Muscle of arm (tissue), 14 donors: ENCODE results near the gene DDTL. TPM values are rescaled to one million over a fixed set of nuclear protein-coding genes. Genes with fewer than 3 reads are reported as not detected.
A peak's percentile ranks its signal among the peaks of the same experiment; 100 is the strongest.
"Not testable (repeated sequence)": the region's sequence is repeated elsewhere in the genome, so short reads cannot be mapped to it uniquely, and the experiment has no call there.

Source experiments
- DNase-seq: peaks from one replicate; pipeline ENCODE4 v3.0.0-alpha.2; 2013
- long read RNA-seq, 11 donors: transcript quantifications; one replicate each; lab custom pipeline, GENCODE V29; 2026
- polyA plus RNA-seq, 12 donors: library from polyadenylated mRNA; unstranded; fragments of 120-200 nt; gene quantifications; one replicate each; pipeline ENCODE4 v1.2.1, GENCODE V29; 2013; ENCODE audit not compliant: insufficient read length in 12 of 12

The DDTL gene
- 1 to 10 TPM in 10 of 12 donors, not detected in 2; 2.2 to 5.6 (median 3.9) TPM for polyA plus RNA-seq
- long read RNA-seq, donor 1: 0 reads
- long read RNA-seq, donor 2, partial matches to known transcripts: 8 of 8 reads
- long read RNA-seq, donor 2, other reads (novel, unspliced or antisense): 0 of 8 reads
- long read RNA-seq, donor 3, partial matches to known transcripts: 16 of 104 reads
- long read RNA-seq, donor 3, other reads (novel, unspliced or antisense): 88 of 104 reads
- long read RNA-seq, donor 4, partial matches to known transcripts: 15 of 70 reads
- long read RNA-seq, donor 4, other reads (novel, unspliced or antisense): 55 of 70 reads
- long read RNA-seq, donor 5, partial matches to known transcripts: 41 of 369 reads
- long read RNA-seq, donor 5, other reads (novel, unspliced or antisense): 328 of 369 reads
- long read RNA-seq, donor 6: 0 reads
- long read RNA-seq, donor 7: 0 reads
- long read RNA-seq, donor 8, partial matches to known transcripts: 19 of 244 reads
- long read RNA-seq, donor 8, other reads (novel, unspliced or antisense): 225 of 244 reads
- long read RNA-seq, donor 9: 0 reads
- long read RNA-seq, donor 10: 0 reads
- long read RNA-seq, donor 11, partial matches to known transcripts: 55 of 207 reads
- long read RNA-seq, donor 11, other reads (novel, unspliced or antisense): 152 of 207 reads

GRCh38 chr22:23966568-23966967, at the start of gene DDTL:
DDTL (plus strand) TSS chr22:23966888; CDS start chr22:23966915, 27 bp downstream.
- DNase-seq: not testable (repeated sequence)

- DNase-seq: not testable (repeated sequence)
Observed at GRCh38 chr22:23920267-23920611, 46.4 kb upstream of the DDTL start.

- not testable (repeated sequence) for DNase-seq
Observed at GRCh38 chr22:23921586-23922201, 45.0 kb upstream of the DDTL start.

DNA sequence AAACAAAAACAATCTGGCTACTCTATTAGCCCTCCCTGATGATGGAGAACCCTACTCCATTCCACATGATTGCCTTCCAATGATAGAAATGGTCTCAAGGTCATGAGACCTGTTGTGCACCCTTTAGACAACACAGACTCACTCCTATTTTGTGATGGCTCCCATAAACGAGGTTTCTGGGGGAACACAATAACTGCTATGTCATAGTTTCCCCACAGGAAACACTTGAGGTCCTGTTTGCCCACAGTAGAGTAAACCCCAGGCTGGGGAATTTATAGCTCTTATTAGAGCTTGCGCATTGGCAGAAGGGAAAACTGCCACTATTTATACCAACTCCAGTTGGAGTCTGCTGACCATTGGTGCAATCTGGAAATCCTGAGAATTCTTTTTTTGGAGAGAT, 43.8 kb upstream of the DDTL start:
- no peak for DNase-seq

- no peak for DNase-seq
Observed at GRCh38 chr22:23925020-23925606, 41.6 kb upstream of the DDTL start.

- no peak for DNase-seq
Observed at GRCh38 chr22:23926561-23926960, 40.1 kb upstream of the DDTL start.

DNA sequence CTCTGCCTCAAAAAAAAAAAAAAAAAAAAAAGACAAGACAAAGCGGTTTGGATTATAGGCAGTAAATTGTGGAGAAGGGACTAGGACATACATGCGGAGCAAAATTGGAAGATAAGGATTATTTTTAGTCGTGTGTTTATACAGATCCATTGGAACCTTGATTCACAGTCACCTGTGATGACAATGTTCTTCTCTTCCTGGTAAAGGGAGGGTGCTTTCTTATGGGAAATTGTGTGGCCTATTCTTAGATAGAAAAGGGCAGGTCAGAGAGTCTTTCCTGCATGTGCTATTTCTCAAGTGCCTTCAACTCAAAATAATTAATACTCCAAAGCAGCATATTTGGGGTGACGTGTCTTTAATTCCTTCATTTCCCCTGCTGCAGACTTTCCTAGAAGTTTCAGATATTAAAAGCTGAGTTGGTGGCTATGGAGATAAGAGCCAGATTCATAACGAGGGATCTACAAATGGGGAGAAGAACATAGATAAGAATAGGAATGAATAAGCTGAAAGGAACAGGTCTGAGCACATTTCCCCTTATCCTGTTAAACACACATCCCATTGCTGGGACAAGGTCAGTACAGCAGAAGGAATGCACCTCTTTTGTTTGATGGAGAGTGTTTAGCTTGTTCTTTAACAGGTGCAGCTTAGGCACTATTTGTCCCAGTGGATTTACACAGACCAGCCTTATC, 28.2 kb upstream of the DDTL start:
- no peak for DNase-seq

- DNase-seq: no peak
Observed at GRCh38 chr22:23939017-23939357, 27.7 kb upstream of the DDTL start.

- not testable (repeated sequence) for DNase-seq
Observed at GRCh38 chr22:23940166-23940565, 26.5 kb upstream of the DDTL start.

DNA sequence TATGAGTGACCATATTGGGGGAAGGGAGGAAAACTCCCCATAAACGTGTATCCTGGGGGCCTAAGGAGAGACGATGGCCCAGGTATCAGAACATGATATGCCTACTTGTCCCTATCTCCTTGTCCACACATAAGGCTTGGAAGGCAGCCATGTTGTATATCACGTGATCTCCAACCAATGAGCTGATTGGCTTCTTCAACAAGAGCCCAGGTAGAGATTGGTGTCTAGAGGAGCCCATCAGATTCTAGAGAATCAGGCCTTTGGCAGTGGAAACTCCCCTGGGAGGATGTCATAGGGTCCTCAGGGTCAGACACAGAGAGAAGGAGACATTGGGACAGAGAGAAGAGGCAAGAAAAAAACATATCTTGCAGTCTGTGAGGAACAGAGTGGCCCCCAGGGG, 19.3 kb upstream of the DDTL start:
- not testable (repeated sequence) for DNase-seq

GRCh38 chr22:23949764-23950163, 16.9 kb upstream of the DDTL start:
- DNase-seq: not testable (repeated sequence)

- not testable (repeated sequence) for DNase-seq
Observed at GRCh38 chr22:23951383-23951782, 15.3 kb upstream of the DDTL start.

DNA sequence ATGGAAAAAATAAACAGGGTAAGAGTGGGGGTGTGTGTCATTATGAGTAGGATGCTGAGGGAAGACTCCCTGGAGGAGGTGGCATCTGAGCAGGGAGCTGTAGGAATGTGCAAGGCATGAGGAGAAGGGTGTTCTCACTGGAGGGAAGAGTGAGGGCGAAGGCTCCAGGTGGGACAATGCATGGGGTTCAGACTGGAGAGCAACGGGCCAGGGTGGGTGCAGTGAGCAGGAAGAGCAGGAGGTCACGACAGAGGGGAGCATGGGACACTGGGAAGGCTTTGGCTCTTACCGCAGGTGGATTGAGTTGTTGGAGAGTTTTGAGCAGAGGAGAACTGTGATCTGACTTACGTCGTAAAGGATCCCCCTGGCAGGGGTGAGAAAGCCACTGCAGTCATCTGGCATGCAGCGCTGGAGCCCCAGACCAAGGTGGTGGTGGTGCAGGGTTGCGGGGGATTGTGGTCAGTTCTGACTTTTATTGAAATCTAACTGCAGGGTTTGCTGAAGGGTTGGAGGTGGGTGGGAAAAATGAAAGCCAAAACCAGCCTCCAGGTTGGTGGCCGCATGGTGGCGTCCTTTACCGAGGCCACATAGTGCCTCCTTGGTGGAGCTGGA, 13.8 kb upstream of the DDTL start:
- DNase-seq: not testable (repeated sequence)

DNA sequence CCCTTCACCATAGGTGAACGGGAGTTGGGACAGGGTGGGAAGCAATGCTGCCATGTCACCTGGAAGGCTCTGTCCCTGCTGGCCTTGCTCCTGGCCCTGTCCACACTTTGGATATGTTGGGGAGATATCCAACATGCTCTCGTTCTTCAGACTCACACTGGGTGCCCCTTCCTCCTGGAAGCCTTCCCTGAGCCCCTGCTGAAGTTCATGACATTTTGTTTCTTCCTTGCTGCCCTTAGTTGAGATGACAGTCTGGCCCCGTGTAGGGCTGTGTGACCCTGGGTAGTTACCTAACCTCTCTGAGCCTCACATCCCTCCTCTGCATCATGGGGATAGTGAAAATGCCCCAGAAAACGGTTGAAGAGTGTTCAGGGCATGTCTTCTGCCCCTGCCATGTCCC, 13.2 kb upstream of the DDTL start:
- not testable (repeated sequence) for DNase-seq

- DNase-seq: not testable (repeated sequence)
Observed at GRCh38 chr22:23954193-23954990, 12.3 kb upstream of the DDTL start.

DNA sequence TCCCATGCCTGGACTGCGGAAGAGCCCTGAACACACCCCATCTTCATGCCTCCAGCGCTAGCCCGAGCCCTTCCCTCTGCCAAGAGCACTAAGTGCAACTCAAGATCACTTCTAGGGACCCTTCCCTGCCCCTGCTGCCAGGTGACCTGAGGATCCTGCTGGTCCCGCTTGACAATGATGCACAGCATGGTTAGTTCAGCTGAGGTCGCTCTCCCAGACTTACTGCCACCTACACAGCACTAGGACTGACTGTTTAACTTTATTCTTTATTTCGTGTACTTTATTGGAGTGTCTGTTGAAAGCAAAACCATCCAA, 11.7 kb upstream of the DDTL start:
- not testable (repeated sequence) for DNase-seq

DNA sequence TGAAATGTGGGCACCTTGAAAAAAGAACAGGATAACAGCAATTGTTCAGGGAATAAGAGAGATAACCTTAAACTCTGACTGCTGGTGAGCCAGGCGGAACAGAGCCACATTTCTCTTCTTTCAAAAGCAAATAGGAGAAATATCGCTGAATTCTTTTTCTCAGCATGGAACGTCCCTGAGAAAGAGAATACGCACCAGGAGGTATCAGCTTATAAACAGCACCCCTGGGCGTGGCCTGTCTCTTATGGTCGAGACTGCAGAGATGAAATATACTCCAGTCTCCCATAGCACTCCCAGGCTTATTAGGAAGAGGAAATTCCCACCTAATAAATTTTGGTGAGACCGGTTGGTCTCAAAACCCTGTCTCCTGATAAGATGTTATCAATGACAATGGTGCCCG, 10.8 kb upstream of the DDTL start:
- DNase-seq: not testable (repeated sequence)

- DNase-seq: peak; percentile 76
Observed at GRCh38 chr22:23956301-23956900, 10.3 kb upstream of the DDTL start.

- not testable (repeated sequence) for DNase-seq
Observed at GRCh38 chr22:23961084-23961771, 5.5 kb upstream of the DDTL start, which contains the start of gene GSTT2B. GSTT2B (minus strand) TSS chr22:23961195; CDS start chr22:23961131, 64 bp downstream.
